NT2/D1 (cell line): ENCODE measurements around the gene TRIM3.

ENCODE experiments used
- SUZ12 ChIP-seq: IDR thresholded peaks from 2 replicates; pipeline ENCODE4 v1.6.1; 2011; ENCODE audit not compliant: insufficient read length, insufficient read depth; ENCODE audit errors: extremely low read depth
- YY1 ChIP-seq: IDR thresholded peaks from 2 replicates; pipeline ENCODE4 v1.6.1; 2011; ENCODE audit not compliant: insufficient read length, insufficient read depth
- ZNF274 ChIP-seq: IDR thresholded peaks from 2 replicates; pipeline ENCODE4 v1.6.1; 2011; ENCODE audit warnings: mild to moderate bottlenecking, low read depth, low read length

GRCh38 chr11:6488821-6489220, 15.1 kb upstream of the TRIM3 start:
- TF ChIP-seq SUZ12 (no peak), ZNF274 (no peak), YY1 (no peak)
